Endothelial cell of umbilical vein (primary cell): ENCODE data around the gene SART3. TPM values are rescaled to one million over a fixed set of nuclear protein-coding genes. Genes with fewer than 3 reads are reported as not detected.

ENCODE experiments used
- BruUV-seq: library from RNA; stranded (reverse); fragments of 400-500 nt; replicated peaks from 2 replicates; lab custom pipeline; 2021; lab: Mats Ljungman, UMichigan
- CTCF ChIA-PET: fragments of 300-600, 350-600 bp; sonication (Branson Sonifier 250); formaldehyde crosslinking; loops from one replicate; lab custom pipeline; 2021; ENCODE audit warnings: antibody characterized with exemption, inconsistent platforms; lab: Charles Lee
- POLR2A ChIA-PET: fragments of 300-600, 350-600 bp; sonication (Branson Sonifier 250); formaldehyde crosslinking; loops from one replicate; lab custom pipeline; 2021; ENCODE audit warnings: antibody characterized with exemption, inconsistent platforms; lab: Charles Lee
- DNase-seq: peaks from one replicate; pipeline ENCODE4 v3.0.0-alpha.2; 2011; ENCODE audit warnings: low read depth, low spot score
- FAIRE-seq: peaks from 2 replicates; lab custom pipeline; 2011; peaks lifted over from hg19 to GRCh38; lab: Jason Lieb, UNC
- H2AFZ ChIP-seq: 2 replicates; pipeline ENCODE4 v1.6.0; 2012; ENCODE audit warnings: low read depth, low read length, control low read depth, inconsistent platforms
- H3K27ac ChIP-seq: 2 replicates; pipeline ENCODE4 v1.5.1; 2011; ENCODE audit warnings: low read depth, mild to moderate bottlenecking, control low read depth, low read length, moderate library complexity; ENCODE audit not compliant: insufficient read depth
- H3K27me3 ChIP-seq, 2 experiments: 2 replicates each; pipeline versions ENCODE4 v1.6.0 to v1.6.1; 2011; ENCODE audit warnings: low read length in 2 of 2, mixed read lengths in 1 of 2; ENCODE audit not compliant: control insufficient read depth in 2 of 2, insufficient read depth in 2 of 2
- H3K36me3 ChIP-seq, 2 experiments: 2 replicates in 1 of 2; 3 replicates in 1 of 2; pipeline ENCODE4 v1.5.1; 2011; ENCODE audit warnings: low read length in 2 of 2, mild to moderate bottlenecking in 1 of 2, moderate library complexity in 1 of 2; ENCODE audit not compliant: control insufficient read depth in 2 of 2, insufficient read depth in 2 of 2; ENCODE audit errors: extremely low read depth in 1 of 2
- H3K4me1 ChIP-seq: 3 replicates; pipeline ENCODE4 v1.5.1; 2011; ENCODE audit warnings: mild to moderate bottlenecking, low read length; ENCODE audit not compliant: control insufficient read depth, insufficient read depth; ENCODE audit errors: extremely low read depth
- H3K4me2 ChIP-seq: 2 replicates; pipeline ENCODE4 v1.6.1; 2011; ENCODE audit warnings: low read length, control low read depth, mixed read lengths; ENCODE audit not compliant: insufficient read depth
- H3K4me3 ChIP-seq, 3 experiments: fragments of 200-600 bp in 1 of 3; sonication (generic), shearing (Covaris generic) in 1 of 3; replicated peaks in 1 of 3; 2 replicates each; pipeline ENCODE4 v1.5.1; 2011 to 2016; ENCODE audit warnings: control low read depth in 3 of 3, low read length in 3 of 3, mild to moderate bottlenecking in 2 of 3, inconsistent platforms in 1 of 3, low read depth in 1 of 3, moderate library complexity in 1 of 3; ENCODE audit not compliant: insufficient read depth in 1 of 3
- H3K79me2 ChIP-seq: 2 replicates; pipeline ENCODE4 v1.6.0; 2012; ENCODE audit warnings: low read length, inconsistent platforms; ENCODE audit not compliant: control insufficient read depth, insufficient read depth
- H3K9ac ChIP-seq: replicated peaks from 2 replicates; pipeline ENCODE3; 2011; ENCODE audit warnings: low read length, control low read depth; ENCODE audit not compliant: insufficient read depth; ENCODE audit errors: extremely low read depth
- H3K9me1 ChIP-seq: replicated peaks from 3 replicates; pipeline ENCODE4 v1.6.0; 2011; ENCODE audit warnings: mild to moderate bottlenecking, low read length; ENCODE audit not compliant: control insufficient read depth, insufficient read depth; ENCODE audit errors: extremely low read depth
- H3K9me3 ChIP-seq: replicated peaks from 2 replicates; pipeline ENCODE4 v1.5.1; 2012; ENCODE audit warnings: low read length, inconsistent platforms; ENCODE audit not compliant: control insufficient read depth, insufficient read depth
- H4K20me1 ChIP-seq: replicated peaks from 2 replicates; pipeline ENCODE3; 2011; ENCODE audit warnings: mild to moderate bottlenecking, low read length; ENCODE audit not compliant: control insufficient read depth, insufficient read depth; ENCODE audit errors: extremely low read depth
- EZH2 ChIP-seq: IDR thresholded peaks from 2 replicates; pipeline ENCODE4 v1.6.1; 2012; ENCODE audit warnings: borderline replicate concordance, low read depth, mild to moderate bottlenecking, moderate library complexity, low read length, inconsistent platforms; ENCODE audit not compliant: severe bottlenecking
- FOS ChIP-seq: IDR thresholded peaks from 2 replicates; pipeline ENCODE4 v1.6.1; 2011; ENCODE audit warnings: mild to moderate bottlenecking, low read length, moderate library complexity, borderline replicate concordance; ENCODE audit not compliant: insufficient read depth
- GATA2 ChIP-seq: IDR thresholded peaks from 2 replicates; pipeline ENCODE4 v1.7.0; 2011; ENCODE audit warnings: low read depth, mild to moderate bottlenecking, moderate library complexity, mixed read lengths, low read length; ENCODE audit not compliant: insufficient read length, insufficient read depth
- JUN ChIP-seq: IDR thresholded peaks from 2 replicates; pipeline ENCODE4 v1.6.1; 2011; ENCODE audit warnings: borderline replicate concordance, low read depth; ENCODE audit not compliant: insufficient read length, insufficient read depth
- MYC ChIP-seq: IDR thresholded peaks from one replicate; pipeline ENCODE4 v1.6.1; 2011; ENCODE audit warnings: mild to moderate bottlenecking, low read depth, low read length
- POLR2A ChIP-seq: IDR thresholded peaks from 2 replicates; pipeline ENCODE4 v1.6.1; 2012; ENCODE audit warnings: low read depth, mild to moderate bottlenecking, control low read depth, low read length
- POLR2AphosphoS5 ChIP-seq: IDR thresholded peaks from 2 replicates; pipeline ENCODE4 v1.6.1; 2012; ENCODE audit warnings: low read depth, mild to moderate bottlenecking, control low read depth, low read length, moderate library complexity; ENCODE audit not compliant: insufficient read depth
- dilution Hi-C: fragments of 300-500 bp; cut with MboI; formaldehyde crosslinking; loops from one replicate; pipeline ENCODE4 v1.15.0; 2019; ENCODE audit warnings: low sequenced_read_pairs; ENCODE audit not compliant: extremely low pct_ligation_motif_present
- intact Hi-C: fragments of 100-400 bp; cut with micrococcal nuclease; formaldehyde crosslinking; loops from one replicate; pipeline ENCODE4 v1.10.0; 2022
- polyA plus RNA-seq, 4 experiments: library from polyadenylated mRNA; depleted of rRNA in 3 of 4; stranded (reverse) in 3 of 4; unstranded in 1 of 4; fragments of >200 nt; gene quantifications; 2 replicates each; pipeline versions ENCODE4 v1.2.1 to v1.2.3, GENCODE V29; 2011 to 2012; ENCODE audit warnings: missing spikeins in 1 of 4
- total RNA-seq: library from RNA; stranded (reverse); gene quantifications from 2 replicates; pipeline ENCODE4 v1.2.3, GENCODE V29; 2021
- TF ChIP-seq, protein P1 (sequence below): IDR thresholded peaks from 2 replicates; pipeline ENCODE4 v1.6.1; 2011; ENCODE audit not compliant: insufficient read depth, insufficient read length
- TF ChIP-seq, protein P2 (sequence below), 2 donors: IDR thresholded peaks; 1 replicate in 1 of 2; 2 replicates in 1 of 2; pipeline ENCODE4 v1.5.1; 2011; ENCODE audit warnings: low read length in 2 of 2, mild to moderate bottlenecking in 2 of 2, moderate library complexity in 2 of 2, control low read depth in 1 of 2, inconsistent platforms in 1 of 2, low read depth in 1 of 2; ENCODE audit not compliant: insufficient read depth in 1 of 2; ENCODE audit errors: extremely low read depth in 1 of 2

The SART3 gene
- total and polyA plus RNA-seq, 2 donors (not counting 3 experiments of a cell fraction or from before 2014, with no cell fraction given) = 13.9 to 50.7 TPM

DNA sequence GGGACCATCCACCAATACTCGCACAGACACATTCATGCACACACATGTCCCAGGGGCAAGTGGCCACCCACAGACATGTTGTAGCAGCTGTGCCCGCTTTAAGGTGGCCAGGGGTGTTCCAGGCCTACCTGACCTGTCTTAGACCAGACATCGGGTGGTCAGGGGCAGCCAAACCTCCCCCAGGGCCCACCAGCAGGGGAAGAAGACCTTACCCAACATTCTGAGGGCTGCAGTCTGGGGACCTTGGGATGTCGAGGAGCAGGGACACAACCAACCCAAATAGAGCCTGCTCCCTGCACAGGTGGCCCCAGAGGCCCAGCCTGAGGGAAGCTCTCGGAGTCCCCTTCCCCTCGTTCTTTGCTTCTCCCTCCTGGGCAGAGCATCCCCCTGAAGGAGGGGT, 38.6 kb upstream of the SART3 start:
- TF ChIP-seq FOS = no peak
- no peak for TF ChIP-seq GATA2
- TF ChIP-seq POLR2A = no peak
- no peak for TF ChIP-seq JUN
- no peak for TF ChIP-seq POLR2AphosphoS5
- TF ChIP-seq, protein P1, sequence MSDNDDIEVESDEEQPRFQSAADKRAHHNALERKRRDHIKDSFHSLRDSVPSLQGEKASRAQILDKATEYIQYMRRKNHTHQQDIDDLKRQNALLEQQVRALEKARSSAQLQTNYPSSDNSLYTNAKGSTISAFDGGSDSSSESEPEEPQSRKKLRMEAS = no peak
- TF ChIP-seq EZH2 = no peak
- TF ChIP-seq, protein P2, sequence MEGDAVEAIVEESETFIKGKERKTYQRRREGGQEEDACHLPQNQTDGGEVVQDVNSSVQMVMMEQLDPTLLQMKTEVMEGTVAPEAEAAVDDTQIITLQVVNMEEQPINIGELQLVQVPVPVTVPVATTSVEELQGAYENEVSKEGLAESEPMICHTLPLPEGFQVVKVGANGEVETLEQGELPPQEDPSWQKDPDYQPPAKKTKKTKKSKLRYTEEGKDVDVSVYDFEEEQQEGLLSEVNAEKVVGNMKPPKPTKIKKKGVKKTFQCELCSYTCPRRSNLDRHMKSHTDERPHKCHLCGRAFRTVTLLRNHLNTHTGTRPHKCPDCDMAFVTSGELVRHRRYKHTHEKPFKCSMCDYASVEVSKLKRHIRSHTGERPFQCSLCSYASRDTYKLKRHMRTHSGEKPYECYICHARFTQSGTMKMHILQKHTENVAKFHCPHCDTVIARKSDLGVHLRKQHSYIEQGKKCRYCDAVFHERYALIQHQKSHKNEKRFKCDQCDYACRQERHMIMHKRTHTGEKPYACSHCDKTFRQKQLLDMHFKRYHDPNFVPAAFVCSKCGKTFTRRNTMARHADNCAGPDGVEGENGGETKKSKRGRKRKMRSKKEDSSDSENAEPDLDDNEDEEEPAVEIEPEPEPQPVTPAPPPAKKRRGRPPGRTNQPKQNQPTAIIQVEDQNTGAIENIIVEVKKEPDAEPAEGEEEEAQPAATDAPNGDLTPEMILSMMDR (IDR thresholded peaks at IDR 0.05; ENCODE audit: extremely low read depth in 1 of 2, insufficient read depth in 1 of 2, low read depth in 1 of 2, low read length in 2 of 2) = no peak
- no peak for TF ChIP-seq MYC
- no peak overlapping the region for H2AFZ ChIP-seq
- intact Hi-C loops (no loop called here), dilution Hi-C loops (no loop called here)
- no peaks in the 10 kb centered on the region for H3K9me1 ChIP-seq
- no peak overlapping the region for H3K4me2 ChIP-seq
- ChIA-PET CTCF (interaction anchor here (1.6 kb wide), 1 partner anchor 19 kb away, joined by 8 read pairs; no protein-coding TSS in a partner anchor), POLR2A (no interaction called here)
- no peaks in the 10 kb centered on the region for H3K9me3 ChIP-seq
- H3K27ac ChIP-seq = no peak overlapping the region
- H3K9ac ChIP-seq = no peak overlapping the region
- no peaks in the 10 kb centered on the region for H4K20me1 ChIP-seq
- no peaks in the 10 kb centered on the region for H3K27me3 ChIP-seq
- H3K36me3 ChIP-seq = no peaks in the 10 kb centered on the region
- no peaks in the 10 kb centered on the region for H3K4me1 ChIP-seq
- FAIRE-seq (no peak), DNase-seq (no peak)
- H3K4me3 ChIP-seq = no peak overlapping the region
- no peaks in the 10 kb centered on the region for H3K79me2 ChIP-seq
- BruUV-seq = no TSS peak
